T follicular helper cell (primary cell): ENCODE data around the gene VPS13D.

Experiments
- DNase-seq: peaks from one replicate; pipeline ENCODE4 v3.0.0-alpha.2; 2020; ENCODE audit warnings: low read depth

The VPS13D gene

GRCh38 chr1:12555411-12556367 lies 325.9 kb downstream of the VPS13D start:
- no peak for DNase-seq

- no peak for DNase-seq
These were observed 326.6 kb downstream of the VPS13D start for GRCh38 chr1:12556368-12556930.

- no peak for DNase-seq
These were observed 327.4 kb downstream of the VPS13D start for GRCh38 chr1:12556957-12557935.

- no peak for DNase-seq
These were observed 331.3 kb downstream of the VPS13D start for GRCh38 chr1:12561121-12561520.
